H1 (cell line): Measurements from ENCODE around the gene C17orf100. TPM values are rescaled to one million over a fixed set of nuclear protein-coding genes. Genes with fewer than 3 reads are reported as not detected.

Experiments used
- CTCF ChIA-PET: fragments of 300-600 bp; sonication (Branson Sonifier 250); formaldehyde crosslinking; loops from one replicate; lab custom pipeline; 2021; ENCODE audit not compliant: partially characterized antibody; lab: Charles Lee
- POLR2A ChIA-PET: fragments of 300-600 bp; sonication (Branson Sonifier 250); formaldehyde crosslinking; loops from one replicate; lab custom pipeline; 2021; ENCODE audit warnings: inconsistent platforms; ENCODE audit not compliant: partially characterized antibody; lab: Charles Lee
- DNase-seq, 2 experiments: peaks; one replicate each; pipeline versions ENCODE4 v3.0.0 to v3.0.0-alpha.2; 2010 to 2022; ENCODE audit warnings: low spot score in 2 of 2, low read depth in 1 of 2, mixed read lengths in 1 of 2
- FAIRE-seq: peaks from 2 replicates; lab custom pipeline; 2011; peaks lifted over from hg19 to GRCh38; lab: Jason Lieb, UNC
- H2AFZ ChIP-seq: 2 replicates; pipeline ENCODE4 v1.8.1; 2012; ENCODE audit warnings: low read length, inconsistent platforms
- H2AK5ac ChIP-seq: 2 replicates; pipeline ENCODE4 v1.6.1; 2013; ENCODE audit warnings: low read depth, low read length
- H2BK120ac ChIP-seq: replicated peaks from 2 replicates; pipeline ENCODE3; 2013; ENCODE audit warnings: low read depth, low read length, inconsistent platforms
- H2BK12ac ChIP-seq: 2 replicates; pipeline ENCODE4 v1.6.1; 2013; ENCODE audit warnings: low read depth, low read length
- H2BK15ac ChIP-seq: 2 replicates; pipeline ENCODE4 v1.6.1; 2013; ENCODE audit warnings: low read length
- H2BK20ac ChIP-seq: 2 replicates; pipeline ENCODE4 v1.6.1; 2013; ENCODE audit warnings: low read length
- H2BK5ac ChIP-seq: 2 replicates; pipeline ENCODE4 v1.6.1; 2013; ENCODE audit warnings: low read depth, low read length
- H3K14ac ChIP-seq: 2 replicates; pipeline ENCODE4 v1.6.1; 2013; ENCODE audit warnings: inconsistent platforms; ENCODE audit not compliant: insufficient read length
- H3K18ac ChIP-seq: 2 replicates; pipeline ENCODE4 v1.6.1; 2013; ENCODE audit warnings: low read length; ENCODE audit errors: extremely low read depth
- H3K23ac ChIP-seq: 2 replicates; pipeline ENCODE4 v1.6.1; 2013; ENCODE audit warnings: inconsistent platforms; ENCODE audit not compliant: insufficient read length
- H3K23me2 ChIP-seq: 2 replicates; pipeline ENCODE4 v1.6.1; 2013; ENCODE audit warnings: low read depth, low read length
- H3K27ac ChIP-seq: 2 replicates; pipeline ENCODE4 v1.6.1; 2011; ENCODE audit warnings: low read depth, low read length, inconsistent platforms
- H3K27me3 ChIP-seq, 4 experiments: replicated peaks in 1 of 4; 1 replicate in 1 of 4; 2 replicates in 3 of 4; pipeline versions ENCODE4 v1.6.1 to v1.8.1; 2011 to 2013; ENCODE audit warnings: low read length in 3 of 4, mild to moderate bottlenecking in 3 of 4, inconsistent platforms in 2 of 4, mixed read lengths in 2 of 4, moderate library complexity in 1 of 4; ENCODE audit not compliant: control insufficient read depth in 3 of 4, insufficient read depth in 3 of 4; ENCODE audit errors: extremely low read depth in 1 of 4
- H3K36me3 ChIP-seq, 4 experiments: 2 replicates each; pipeline versions ENCODE4 v1.6.1 to v1.8.1; 2011 to 2013; ENCODE audit warnings: mild to moderate bottlenecking in 4 of 4, low read length in 3 of 4, moderate library complexity in 2 of 4, control low read depth in 1 of 4, inconsistent platforms in 1 of 4; ENCODE audit not compliant: insufficient read depth in 4 of 4, control insufficient read depth in 2 of 4
- H3K4ac ChIP-seq: replicated peaks from 2 replicates; pipeline ENCODE3; 2013; ENCODE audit warnings: low read length, low read depth, mixed read lengths, inconsistent platforms; ENCODE audit not compliant: insufficient read length
- H3K4me1 ChIP-seq, 4 experiments: replicated peaks in 1 of 4; 1 replicate in 1 of 4; 2 replicates in 3 of 4; pipeline versions ENCODE4 v1.6.1 to v1.8.1; 2011 to 2013; ENCODE audit warnings: low read length in 3 of 4, inconsistent platforms in 2 of 4, mixed read lengths in 1 of 4; ENCODE audit not compliant: insufficient read depth in 4 of 4, control insufficient read depth in 3 of 4
- H3K4me2 ChIP-seq, 2 experiments: 2 replicates each; pipeline versions ENCODE4 v1.6.1 to v1.8.1; 2011 to 2013; ENCODE audit warnings: low read depth in 2 of 2, low read length in 2 of 2, control low read depth in 1 of 2, inconsistent platforms in 1 of 2, mild to moderate bottlenecking in 1 of 2; ENCODE audit not compliant: insufficient read depth in 1 of 2
- H3K4me3 ChIP-seq, 4 experiments: fragments of 200-600, 300-600 bp in 1 of 4; sonication (generic), shearing (Covaris generic), sonication (Bioruptor Twin) in 1 of 4; 2 replicates each; pipeline versions ENCODE4 v1.5.1 to v1.8.1; 2011 to 2016; ENCODE audit warnings: low read length in 4 of 4, low read depth in 3 of 4, control low read depth in 2 of 4, inconsistent platforms in 2 of 4, mild to moderate bottlenecking in 2 of 4, mixed read lengths in 1 of 4, moderate library complexity in 1 of 4; ENCODE audit not compliant: insufficient read depth in 2 of 4; ENCODE audit errors: extremely low read depth in 1 of 4
- H3K56ac ChIP-seq: replicated peaks from 2 replicates; pipeline ENCODE3; 2013; ENCODE audit warnings: low read depth, mild to moderate bottlenecking, mixed read lengths, low read length, inconsistent platforms; ENCODE audit not compliant: insufficient read length
- H3K79me1 ChIP-seq: 2 replicates; pipeline ENCODE4 v1.6.1; 2013; ENCODE audit warnings: low read depth, low read length, control low read depth
- H3K79me2 ChIP-seq, 2 experiments: 2 replicates each; pipeline versions ENCODE4 v1.6.1 to v1.8.1; 2012 to 2013; ENCODE audit warnings: low read length in 2 of 2, mild to moderate bottlenecking in 2 of 2, inconsistent platforms in 1 of 2; ENCODE audit not compliant: insufficient read depth in 2 of 2, control insufficient read depth in 1 of 2
- H3K9ac ChIP-seq, 4 experiments: replicated peaks in 1 of 4; 1 replicate in 1 of 4; 2 replicates in 3 of 4; pipeline versions ENCODE4 v1.6.1 to v1.8.1; 2011 to 2013; ENCODE audit warnings: low read depth in 3 of 4, low read length in 3 of 4, control low read depth in 2 of 4, mild to moderate bottlenecking in 2 of 4, moderate library complexity in 2 of 4, inconsistent platforms in 1 of 4; ENCODE audit errors: extremely low read depth in 1 of 4
- H3K9me3 ChIP-seq, 2 experiments: 2 replicates each; pipeline versions ENCODE4 v1.6.1 to v1.8.1; 2012 to 2013; ENCODE audit warnings: mild to moderate bottlenecking in 2 of 2, moderate library complexity in 2 of 2, control low read depth in 1 of 2, inconsistent platforms in 1 of 2, low read depth in 1 of 2, low read length in 1 of 2, mixed read lengths in 1 of 2; ENCODE audit not compliant: insufficient read depth in 2 of 2
- H4K20me1 ChIP-seq, 2 experiments: replicated peaks in 1 of 2; 2 replicates each; pipeline versions ENCODE3 to v1.8.1; 2011 to 2013; ENCODE audit warnings: inconsistent platforms in 2 of 2, low read length in 2 of 2, mild to moderate bottlenecking in 1 of 2; ENCODE audit not compliant: insufficient read depth in 2 of 2, control insufficient read depth in 1 of 2
- H4K5ac ChIP-seq: 2 replicates; pipeline ENCODE4 v1.6.1; 2013; ENCODE audit warnings: low read length, low read depth, mixed read lengths, inconsistent platforms; ENCODE audit not compliant: insufficient read length
- H4K8ac ChIP-seq: 2 replicates; pipeline ENCODE4 v1.8.0; 2013; ENCODE audit warnings: mild to moderate bottlenecking, moderate library complexity, low read length, inconsistent platforms; ENCODE audit not compliant: insufficient read depth; ENCODE audit errors: extremely low read depth
- H4K91ac ChIP-seq: replicated peaks from 2 replicates; pipeline ENCODE3; 2013; ENCODE audit warnings: low read length, mixed read lengths, inconsistent platforms; ENCODE audit not compliant: insufficient read length
- EP300 ChIP-seq, 2 experiments: IDR thresholded peaks; 1 replicate in 1 of 2; 2 replicates in 1 of 2; pipeline ENCODE4 v1.6.1; 2011 to 2012; ENCODE audit warnings: low read depth in 2 of 2, low read length in 2 of 2, mild to moderate bottlenecking in 2 of 2, borderline replicate concordance in 1 of 2, inconsistent platforms in 1 of 2, moderate library complexity in 1 of 2
- HDAC2 ChIP-seq, 2 experiments: fragments of 300-600 bp in 1 of 2; sonication (generic) in 1 of 2; IDR thresholded peaks; 2 replicates each; pipeline ENCODE4 v1.6.1; 2011 to 2012; ENCODE audit warnings: low read depth in 2 of 2, low read length in 2 of 2, mild to moderate bottlenecking in 2 of 2, moderate library complexity in 2 of 2, borderline replicate concordance in 1 of 2, inconsistent platforms in 1 of 2
- JUND ChIP-seq: IDR thresholded peaks from 2 replicates; pipeline ENCODE4 v1.6.1; 2011; ENCODE audit warnings: mild to moderate bottlenecking, improper control_type of control experiment, low read length
- KDM1A ChIP-seq: fragments of 200-600, 300-600 bp; sonication (generic); IDR thresholded peaks from 2 replicates; pipeline ENCODE4 v1.7.1; 2016; ENCODE audit warnings: mild to moderate bottlenecking, low read length, borderline replicate concordance
- KDM4A ChIP-seq: IDR thresholded peaks from one replicate; pipeline ENCODE4 v1.7.1; 2012; ENCODE audit warnings: low read depth, mild to moderate bottlenecking, moderate library complexity, low read length, inconsistent platforms; ENCODE audit not compliant: severe bottlenecking
- MAFK ChIP-seq: IDR thresholded peaks from 2 replicates; pipeline ENCODE4 v1.6.1; 2012; ENCODE audit warnings: low read depth, mild to moderate bottlenecking, improper control_type of control experiment, low read length
- PHF8 ChIP-seq: fragments of 200-600 bp; sonication (generic); conservative IDR thresholded peaks from 2 replicates; pipeline ENCODE4 v1.7.1; 2012; ENCODE audit warnings: low read depth, mild to moderate bottlenecking, inconsistent platforms, low read length, moderate library complexity
- POLR2A ChIP-seq, 2 experiments: IDR thresholded peaks; 1 replicate in 1 of 2; 2 replicates in 1 of 2; pipeline ENCODE4 v1.6.1; 2011; ENCODE audit warnings: low read depth in 2 of 2, low read length in 2 of 2, mild to moderate bottlenecking in 2 of 2; ENCODE audit errors: control extremely low read depth in 1 of 2
- WGBS, 2 experiments: shearing (Covaris generic) in 1 of 2; methylation state at CpG; one replicate each; pipeline versions ENCODE4 v1.1.6 to v1.1.7; 2013 to 2015; ENCODE audit warnings: low lambda C conversion rate in 2 of 2, mixed read lengths in 2 of 2, inconsistent platforms in 1 of 2, low coverage in 1 of 2, missing lambda C conversion rate in 1 of 2; ENCODE audit not compliant: insufficient replicate concordance in 2 of 2, insufficient coverage in 1 of 2, insufficient read length in 1 of 2; ENCODE audit errors: extremely low coverage in 1 of 2, missing lambda C conversion rate in 1 of 2; 5-methylcytosine and 5-hydroxymethylcytosine counted together
- polyA plus RNA-seq, 7 experiments: library from polyadenylated mRNA; depleted of rRNA in 3 of 7; stranded (reverse) in 5 of 7; unstranded in 2 of 7; fragments of >200 nt in 5 of 7; fragments of 200-250 nt in 2 of 7; gene quantifications; 1 replicate in 5 of 7; 2 replicates in 1 of 7; 4 replicates in 1 of 7; pipeline versions ENCODE4 v1.2.1 to v1.2.3, GENCODE V29; 2011 to 2013; ENCODE audit warnings: missing spikeins in 2 of 7, mixed read lengths in 2 of 7
- total RNA-seq: library from RNA; stranded (reverse); fragmentation: NEBNext Ultra II Directional; extraction: Animal tissue kit (Norgen Biotek cat#: 25700); gene quantifications from 2 replicates; pipeline ENCODE4 v1.2.1, GENCODE V29; 2021
- TF ChIP-seq, protein P1 (sequence below): IDR thresholded peaks from 2 replicates; pipeline ENCODE4 v1.6.1; 2012; ENCODE audit warnings: inconsistent platforms
- TF ChIP-seq, protein P2 (sequence below): IDR thresholded peaks from 2 replicates; pipeline ENCODE4 v1.6.1; 2012; ENCODE audit warnings: inconsistent platforms

C17orf100 gene
- total and polyA plus RNA-seq, 2 of the 8 experiments (the other 6 are each of a cell fraction or from before 2014, with no cell fraction given) = 2.1 to 2.8 TPM

DNA sequence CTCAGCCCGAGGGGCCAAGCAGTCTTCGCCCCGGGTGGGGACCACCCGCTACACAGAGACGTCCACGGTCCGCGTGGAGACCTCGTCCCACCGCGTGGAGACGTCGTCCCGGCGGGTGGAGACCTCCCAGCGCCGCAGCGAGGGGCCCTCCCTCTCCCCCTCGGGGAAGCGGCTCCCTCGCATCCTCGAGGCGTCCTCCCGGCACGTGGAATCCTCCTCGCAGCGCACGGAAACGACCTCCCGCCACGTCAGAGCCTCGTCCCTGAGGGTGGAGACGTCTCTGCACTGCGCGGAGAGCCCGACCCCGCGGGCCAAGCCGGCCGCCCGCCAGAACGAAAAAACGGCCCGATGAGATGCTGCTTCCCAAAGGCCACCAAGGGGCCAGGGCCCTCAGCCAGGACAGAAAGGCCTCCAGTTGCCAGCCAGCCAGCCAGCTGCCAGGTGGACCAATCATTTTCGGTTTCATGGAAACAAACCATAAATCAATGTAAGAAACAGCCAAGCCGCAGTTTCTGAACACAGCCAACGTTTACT lies 424 bp downstream of the C17orf100 start:
- Histone ChIP-seq H2BK5ac (peak overlapping the region; percentile 88; the same call in 1 of the 2 replicates), H2BK20ac (no peak overlapping the region), H3K36me3 (peaks cover 0 to 10% (median 2%) of the 10 kb centered on the region in 4 experiments; a peak in 3 of 8 replicates), H3K23ac (no peak overlapping the region), H3K79me2 (peaks cover 0 to 25% of the 10 kb centered on the region in 2 experiments; a peak in 2 of 4 replicates), H2BK12ac (peak overlapping the region; percentile 80; the same call in 1 of the 2 replicates), H3K79me1 (no peaks in the 10 kb centered on the region; the same call in 1 of the 2 replicates), H4K91ac (peak overlapping the region; percentile 96), H3K56ac (no peak overlapping the region), H3K9me3 (no peaks in the 10 kb centered on the region; a peak in 1 of 4 replicates), H3K14ac (no peak overlapping the region), H3K9ac (peak overlapping the region in 2 of 4 experiments; percentile 15 to 18; a peak in 2 of 7 replicates), H4K8ac (peak overlapping the region; percentile 85), H2AFZ (0 out of 2 replicates have a peak overlapping the region, but pooled peaks have one; percentile 83), H2AK5ac (no peak overlapping the region), H3K27ac (no peak overlapping the region), H3K27me3 (peaks cover 4 to 33% (median 24%) of the 10 kb centered on the region in 4 experiments), H2BK120ac (no peak overlapping the region), H3K23me2 (peaks cover 19% of the 10 kb centered on the region), H3K4ac (peak overlapping the region; percentile 66), H4K20me1 (peaks cover 0 to 2% of the 10 kb centered on the region in 2 experiments), H3K4me2 (peak overlapping the region; percentile 91 to 98), H3K4me3 (peak overlapping the region; percentile 84 to 100 (median 88)), H3K18ac (peak overlapping the region; percentile 44), H3K4me1 (peaks cover 3 to 22% (median 14%) of the 10 kb centered on the region in 4 experiments), H4K5ac (peak overlapping the region; percentile 42), H2BK15ac (peak overlapping the region; percentile 85; the same call in 1 of the 2 replicates)
- DNase-seq (no peak), FAIRE-seq (no peak)
- POLR2A ChIA-PET = interaction anchor here (1.2 kb wide), 2 partner anchors 11 to 14 kb away, joined by 6 to 11 read pairs; partner anchors contain the start of genes KIAA0753 and TXNDC17
- CTCF ChIA-PET = interaction anchor here (0.7 kb wide), 1 partner anchor 11 kb away, joined by 3 read pairs; the partner anchor contains the start of gene TXNDC17
- 66% methylated on average over 34 of the region's 47 CpGs; no CpG with 5 or more reads in 1 of the 2 experiments for WGBS, 2 experiments
- TF ChIP-seq, protein P1, sequence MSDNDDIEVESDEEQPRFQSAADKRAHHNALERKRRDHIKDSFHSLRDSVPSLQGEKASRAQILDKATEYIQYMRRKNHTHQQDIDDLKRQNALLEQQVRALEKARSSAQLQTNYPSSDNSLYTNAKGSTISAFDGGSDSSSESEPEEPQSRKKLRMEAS = peak; percentile 98
- no peak for TF ChIP-seq POLR2A (IDR thresholded peaks at IDR 0.05; ENCODE audit: control extremely low read depth in 1 of 2, low read depth in 2 of 2, low read length in 2 of 2)
- no peak for TF ChIP-seq JUND
- no peak for TF ChIP-seq MAFK
- TF ChIP-seq EP300 (IDR thresholded peaks at IDR 0.05; ENCODE audit: borderline replicate concordance in 1 of 2, low read depth in 2 of 2, low read length in 2 of 2) = no peak
- 0 out of 2 replicates have a peak, but pooled peaks have one; percentile 8 for TF ChIP-seq PHF8
- TF ChIP-seq, protein P2, sequence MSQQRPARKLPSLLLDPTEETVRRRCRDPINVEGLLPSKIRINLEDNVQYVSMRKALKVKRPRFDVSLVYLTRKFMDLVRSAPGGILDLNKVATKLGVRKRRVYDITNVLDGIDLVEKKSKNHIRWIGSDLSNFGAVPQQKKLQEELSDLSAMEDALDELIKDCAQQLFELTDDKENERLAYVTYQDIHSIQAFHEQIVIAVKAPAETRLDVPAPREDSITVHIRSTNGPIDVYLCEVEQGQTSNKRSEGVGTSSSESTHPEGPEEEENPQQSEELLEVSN = peak; percentile 99
- TF ChIP-seq KDM1A = peak; percentile 80; the same call in 1 of the 2 replicates
- peak; percentile 28 for TF ChIP-seq KDM4A
- no peak for TF ChIP-seq HDAC2 (IDR thresholded peaks at IDR 0.05; ENCODE audit: borderline replicate concordance in 1 of 2, low read depth in 2 of 2, low read length in 2 of 2)
